PC-3 (cell line): Measurements from ENCODE around the gene PARP12. TPM values are rescaled to one million over a fixed set of nuclear protein-coding genes. Genes with fewer than 3 reads are reported as not detected.
A peak's percentile ranks its signal among the peaks of the same experiment; 100 is the strongest.

Source experiments
- ATAC-seq: fragments of 200-7000 bp; cut with Tn5 transposase; 2 replicates; pipeline ENCODE4 v1.9.1; 2020; ENCODE audit warnings: mild to moderate bottlenecking, moderate library complexity
- BruUV-seq: library from RNA; stranded (reverse); fragments of 400-500 nt; replicated peaks from 2 replicates; lab custom pipeline; 2021; lab: Mats Ljungman, UMichigan
- CTCF ChIA-PET: fragments of 300-600 bp; sonication (Branson Sonifier 250); formaldehyde crosslinking; loops from one replicate; lab custom pipeline; 2022; ENCODE audit warnings: antibody characterized with exemption; lab: Charles Lee
- POLR2A ChIA-PET: fragments of 300-600 bp; sonication (Branson Sonifier 250); formaldehyde crosslinking; loops from one replicate; lab custom pipeline; 2022; ENCODE audit warnings: antibody characterized with exemption; ENCODE audit not compliant: unreplicated experiment; lab: Charles Lee
- DNase-seq: peaks from one replicate; pipeline ENCODE4 v3.0.0-alpha.2; 2015
- H2AFZ ChIP-seq: fragments of 300-600 bp; sonication (generic); 2 replicates; pipeline ENCODE4 v1.6.0; 2016; ENCODE audit warnings: antibody characterized with exemption, low read length
- H3F3A ChIP-seq: fragments of 300-600 bp; sonication (generic); one replicate; pipeline ENCODE4 v1.6.0; 2017; ENCODE audit warnings: antibody characterized with exemption, low read length, control low read depth, mild to moderate bottlenecking; ENCODE audit not compliant: unreplicated experiment
- H3K27ac ChIP-seq: fragments of 300-600 bp; sonication (generic); 2 replicates; pipeline ENCODE4 v1.5.1; 2016; ENCODE audit warnings: mild to moderate bottlenecking, low read length
- H3K27me3 ChIP-seq: fragments of 300-600 bp; sonication (generic); 2 replicates; pipeline ENCODE4 v1.6.1; 2016; ENCODE audit warnings: low read length, mixed read lengths
- H3K36me3 ChIP-seq: fragments of 300-600 bp; sonication (generic); 2 replicates; pipeline ENCODE4 v1.6.1; 2016; ENCODE audit warnings: low read depth, mixed run types, low read length, mixed read lengths
- H3K4me1 ChIP-seq: fragments of 300-600 bp; sonication (generic); 2 replicates; pipeline ENCODE4 v1.5.1; 2016; ENCODE audit warnings: low read length; ENCODE audit not compliant: insufficient read depth
- H3K4me2 ChIP-seq: fragments of 300-600 bp; sonication (generic); 2 replicates; pipeline ENCODE4 v1.6.0; 2016; ENCODE audit warnings: low read length
- H3K4me3 ChIP-seq: fragments of 300-600 bp; sonication (generic); 2 replicates; pipeline ENCODE4 v1.5.1; 2016; ENCODE audit warnings: mild to moderate bottlenecking, low read length, mixed read lengths
- H3K79me2 ChIP-seq: fragments of 300-600 bp; sonication (generic); 2 replicates; pipeline ENCODE4 v1.6.1; 2017; ENCODE audit warnings: low read length, mixed read lengths
- H3K9ac ChIP-seq: fragments of 300-600 bp; sonication (generic); 2 replicates; pipeline ENCODE4 v1.6.0; 2016; ENCODE audit warnings: mild to moderate bottlenecking, low read length
- H3K9me2 ChIP-seq: fragments of 300-600 bp; sonication (generic); replicated peaks from 2 replicates; pipeline ENCODE4 v1.6.1; 2016; ENCODE audit warnings: mixed run types, low read length, mixed read lengths
- H3K9me3 ChIP-seq: fragments of 300-600 bp; sonication (generic); 2 replicates; pipeline ENCODE4 v1.6.1; 2016; ENCODE audit warnings: low read length, mixed read lengths
- H4K20me1 ChIP-seq: fragments of 300-600 bp; sonication (generic); 2 replicates; pipeline ENCODE4 v1.6.1; 2016; ENCODE audit warnings: low read length, mixed read lengths
- CTCF ChIP-seq: fragments of 300-600 bp; sonication (generic); conservative IDR thresholded peaks from 2 replicates; pipeline ENCODE4 v1.5.1; 2017; ENCODE audit warnings: antibody characterized with exemption, low read depth, mild to moderate bottlenecking, low read length
- EZH2 ChIP-seq: fragments of 300-600 bp; sonication (generic); IDR thresholded peaks from one replicate; pipeline ENCODE4 v1.6.1; 2017; ENCODE audit warnings: antibody characterized with exemption, mild to moderate bottlenecking, low read length; ENCODE audit not compliant: unreplicated experiment
- EZH2phosphoT487 ChIP-seq: fragments of 300-600 bp; sonication (generic); IDR thresholded peaks from 2 replicates; pipeline ENCODE4 v1.6.1; 2018; ENCODE audit warnings: mild to moderate bottlenecking, antibody characterized with exemption, low read length, borderline replicate concordance
- intact Hi-C: fragments of 100-400 bp; cut with micrococcal nuclease; formaldehyde crosslinking; loops from 2 replicates; pipeline ENCODE4 v1.9.0; 2023
- total RNA-seq: library from RNA; depleted of rRNA; stranded (reverse); fragments of >200 nt; gene quantifications from 2 replicates; pipeline ENCODE4 v1.2.3, GENCODE V29; 2014

PARP12 gene
- total RNA-seq, 1 experiment from 2014 or later = 28.1 TPM

DNA sequence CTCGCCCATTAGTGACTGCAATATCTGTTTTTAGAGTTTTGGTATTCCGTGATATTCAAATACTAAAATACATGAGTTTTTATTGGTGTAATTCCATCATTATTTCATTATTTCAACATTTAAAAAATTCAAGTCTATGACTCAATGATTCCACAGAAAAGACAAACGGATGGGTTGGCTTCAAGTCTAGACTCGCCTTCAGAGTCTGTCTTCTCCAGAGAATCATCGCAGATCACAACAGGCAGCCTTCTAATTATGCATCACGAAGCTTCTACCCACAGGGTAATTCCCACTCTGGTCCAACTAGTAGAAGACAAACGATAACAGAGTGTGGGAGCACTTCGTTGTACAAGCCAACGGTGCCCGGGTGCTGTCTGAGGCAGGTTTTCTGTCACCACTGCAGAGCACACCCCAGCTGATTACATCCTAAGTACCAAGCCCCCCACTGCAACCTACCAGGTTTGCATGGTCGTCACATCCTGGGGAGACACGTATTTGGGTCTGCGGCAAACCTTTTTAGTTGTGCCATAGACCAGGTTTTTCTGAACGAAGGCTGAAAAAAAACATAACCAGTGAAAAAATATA, 28.9 kb downstream of the PARP12 start:
- intact Hi-C loops = no loop called here
- POLR2A ChIA-PET = no interaction called here
- no peaks in the 10 kb centered on the region for H3K9me3 ChIP-seq

DNA sequence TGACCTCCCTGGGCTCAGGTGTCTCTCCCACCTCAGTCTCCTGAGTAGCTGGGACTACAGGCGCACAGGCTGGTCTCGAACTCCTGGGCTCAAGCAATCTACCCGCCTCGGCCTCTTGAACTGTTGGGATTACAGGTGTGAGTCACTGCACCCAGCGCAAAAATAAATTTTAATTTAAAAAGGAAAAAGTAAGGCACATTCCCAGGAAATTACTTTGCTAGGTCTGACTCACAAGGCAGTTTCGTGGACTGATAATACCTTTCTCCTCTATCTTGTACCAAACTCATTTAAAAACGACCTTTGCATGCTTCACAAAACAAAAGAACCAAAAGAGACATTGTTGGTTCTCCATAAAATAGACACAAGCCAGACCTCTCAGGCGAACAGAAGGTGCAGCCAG, 29.7 kb downstream of the PARP12 start:
- intact Hi-C loops = no loop called here
- ChIA-PET CTCF (no interaction called here), POLR2A (no interaction called here)
- H3F3A ChIP-seq = no peaks in the 10 kb centered on the region
- no TSS peak for BruUV-seq
- no peaks in the 10 kb centered on the region for H3K9me3 ChIP-seq
- H3K9me2 ChIP-seq = no peaks in the 10 kb centered on the region
- H4K20me1 ChIP-seq = no peaks in the 10 kb centered on the region
- peaks cover 5% of the 10 kb centered on the region for H3K36me3 ChIP-seq
- H3K27me3 ChIP-seq = no peaks in the 10 kb centered on the region
- peak overlapping the region; percentile 66 for H3K27ac ChIP-seq
- no peaks in the 10 kb centered on the region for H3K79me2 ChIP-seq
- no peak overlapping the region for H2AFZ ChIP-seq
- DNase-seq = peak; percentile 71
- peak; percentile 51 for ATAC-seq
- H3K4me3 ChIP-seq = no peak overlapping the region
- TF ChIP-seq EZH2phosphoT487 = no peak
- peak overlapping the region; percentile 16; the same call in 1 of the 2 replicates for H3K4me2 ChIP-seq
- H3K9ac ChIP-seq = no peak overlapping the region
- H3K4me1 ChIP-seq = peaks cover 33% of the 10 kb centered on the region

More for the DNA sequence above, 28.9 kb downstream of the PARP12 start:
- Histone ChIP-seq H3K4me3 (no peak overlapping the region), H3K4me2 (no peak overlapping the region), H3K9ac (no peak overlapping the region), H3F3A (no peaks in the 10 kb centered on the region), H4K20me1 (no peaks in the 10 kb centered on the region), H3K27ac (peak overlapping the region; percentile 66), H3K4me1 (peaks cover 33% of the 10 kb centered on the region), H3K79me2 (no peaks in the 10 kb centered on the region), H3K36me3 (peaks cover 5% of the 10 kb centered on the region), H3K9me2 (no peaks in the 10 kb centered on the region), H2AFZ (no peak overlapping the region), H3K27me3 (no peaks in the 10 kb centered on the region)
- no peak for ATAC-seq
- DNase-seq = no peak
- TF ChIP-seq CTCF (no peak), EZH2phosphoT487 (no peak), EZH2 (no peak)
- no TSS peak for BruUV-seq
- CTCF ChIA-PET = no interaction called here

GRCh38 chr7:140031364-140031763, 31.4 kb downstream of the PARP12 start:
- Histone ChIP-seq H3K9me2 (no peaks in the 10 kb centered on the region), H4K20me1 (no peaks in the 10 kb centered on the region), H3F3A (no peaks in the 10 kb centered on the region), H2AFZ (no peak overlapping the region), H3K9ac (no peak overlapping the region), H3K36me3 (peaks cover 5% of the 10 kb centered on the region), H3K4me3 (no peak overlapping the region), H3K27me3 (no peaks in the 10 kb centered on the region), H3K27ac (no peak overlapping the region), H3K4me2 (no peak overlapping the region), H3K9me3 (no peaks in the 10 kb centered on the region), H3K4me1 (peaks cover 29% of the 10 kb centered on the region), H3K79me2 (no peaks in the 10 kb centered on the region)
- intact Hi-C loops = no loop called here
- POLR2A ChIA-PET = no interaction called here
- TF ChIP-seq CTCF (no peak), EZH2 (no peak)
- ATAC-seq = no peak
- no peak for DNase-seq
- no TSS peak for BruUV-seq
- CTCF ChIA-PET = no interaction called here
